Peyer's patch (tissue), 4 donors: ENCODE results near the gene ZNF26. TPM values are rescaled to one million over a fixed set of nuclear protein-coding genes. Genes with fewer than 3 reads are reported as not detected.
"Not testable (repeated sequence)": the region's sequence is repeated elsewhere in the genome, so short reads cannot be mapped to it uniquely, and the experiment has no call there.

Experiments used
- DNase-seq, 3 donors: peaks; one replicate each; pipeline ENCODE4 v3.0.0-alpha.2; 2017 to 2019
- H3K27ac ChIP-seq, 4 donors: fragments of 200-600 bp; sonication (generic); one replicate each; pipeline ENCODE4 v1.5.1; 2016 to 2019
- H3K27me3 ChIP-seq, 2 donors: fragments of 200-600 bp; sonication (generic); one replicate each; pipeline ENCODE4 v1.5.1; 2019
- H3K36me3 ChIP-seq, 3 donors: fragments of 200-600 bp; sonication (generic); one replicate each; pipeline ENCODE4 v1.5.1; 2016 to 2019
- H3K4me1 ChIP-seq, 4 donors: fragments of 200-600 bp; sonication (generic); one replicate each; pipeline ENCODE4 v1.5.1; 2016 to 2019
- H3K4me3 ChIP-seq, 4 donors: fragments of 200-600 bp; sonication (generic); 1 replicate in 3 of 4; 2 replicates in 1 of 4; pipeline ENCODE4 v1.5.1; 2016 to 2019; ENCODE audit warnings: mild to moderate bottlenecking in 1 of 4
- H3K9me3 ChIP-seq, 4 donors: fragments of 200-600 bp; sonication (generic); one replicate each; pipeline ENCODE4 v1.5.1; 2016 to 2019; ENCODE audit warnings: mild to moderate bottlenecking in 1 of 4
- CTCF ChIP-seq, 6 experiments: fragments of 450-650 bp in 4 of 6; fragments of 200-600 bp in 2 of 6; sonication (generic) in 1 of 6; IDR thresholded peaks; one replicate each; pipeline ENCODE4 v1.5.1; 2017 to 2019; ENCODE audit warnings: antibody characterized with exemption in 6 of 6, mild to moderate bottlenecking in 3 of 6, moderate library complexity in 1 of 6
- POLR2A ChIP-seq, 2 donors: fragments of 450-650 bp; IDR thresholded peaks; one replicate each; pipeline ENCODE4 v1.5.1; 2017; ENCODE audit warnings: antibody characterized with exemption in 2 of 2, mild to moderate bottlenecking in 2 of 2, moderate library complexity in 2 of 2
- total RNA-seq, 4 donors: library from RNA; depleted of rRNA; stranded (reverse); fragments of >200 nt; gene quantifications; one replicate each; pipeline ENCODE4 v1.1.0, GENCODE V29; 2016

Gene ZNF26
- total RNA-seq = 10 to 100 TPM; 15.9 to 24.8 (median 18.7) TPM

GRCh38 chr12:132986001-132986884, at the start of gene ZNF26:
ZNF26 (plus strand) TSS chr12:132986367; CDS start chr12:132986841, 474 bp downstream.
- H3K9me3 ChIP-seq = peaks cover 0 to 22% (median 0%) of the 10 kb centered on the region in 4 donors
- peak; percentile 91 to 96 (median 92) for DNase-seq
- H3K27me3 ChIP-seq = no peaks in the 10 kb centered on the region
- TF ChIP-seq POLR2A (IDR thresholded peaks at IDR 0.05) (peak; percentile 32 to 53), CTCF (IDR thresholded peaks at IDR 0.05) (no peak)
- H3K4me1 ChIP-seq = peaks cover 0 to 12% (median 2%) of the 10 kb centered on the region in 4 donors
- peak within 1 kb of the TSS; percentile 66 to 95 (median 79) for H3K4me3 ChIP-seq
- H3K27ac ChIP-seq = peak within 1 kb of the TSS; percentile 75 to 88 (median 81)
- peaks cover 0 to 18% (median 0%) of the 10 kb centered on the region in 3 donors for H3K36me3 ChIP-seq

- peaks cover 0 to 25% (median 0%) of the 10 kb centered on the region in 3 donors for H3K36me3 ChIP-seq
- not testable (repeated sequence) for H3K4me1 ChIP-seq, H3K27ac ChIP-seq, DNase-seq, H3K4me3 ChIP-seq, H3K27me3 ChIP-seq
- peaks cover 0 to 64% (median 11%) of the 10 kb centered on the region in 4 donors for H3K9me3 ChIP-seq
Observed at GRCh38 chr12:132936921-132937320, 49.2 kb upstream of the ZNF26 start.

GRCh38 chr12:132937476-132937875, 48.7 kb upstream of the ZNF26 start:
- no peak for DNase-seq
- Histone ChIP-seq H3K27ac (no peak overlapping the region), H3K4me1 (no peaks in the 10 kb centered on the region), H3K4me3 (no peak overlapping the region), H3K27me3 (no peaks in the 10 kb centered on the region), H3K9me3 (peaks cover 0 to 64% (median 14%) of the 10 kb centered on the region in 4 donors), H3K36me3 (peaks cover 0 to 26% (median under 1%) of the 10 kb centered on the region in 3 donors)
- no peak for TF ChIP-seq CTCF (IDR thresholded peaks at IDR 0.05)
- no peak for TF ChIP-seq POLR2A (IDR thresholded peaks at IDR 0.05)

- not testable (repeated sequence) for H3K4me1 ChIP-seq, H3K27me3 ChIP-seq, H3K27ac ChIP-seq, H3K4me3 ChIP-seq, DNase-seq
- H3K36me3 ChIP-seq = peaks cover 0 to 31% (median 5%) of the 10 kb centered on the region in 3 donors
- peaks cover 0 to 66% (median 15%) of the 10 kb centered on the region in 4 donors for H3K9me3 ChIP-seq
Observed at GRCh38 chr12:132938807-132939206, 47.4 kb upstream of the ZNF26 start.

- H3K4me3 ChIP-seq = no peak overlapping the region
- H3K9me3 ChIP-seq = peaks cover 0 to 66% (median 15%) of the 10 kb centered on the region in 4 donors
- no peaks in the 10 kb centered on the region for H3K27me3 ChIP-seq
- no peak overlapping the region for H3K27ac ChIP-seq
- DNase-seq = no peak
- no peaks in the 10 kb centered on the region for H3K4me1 ChIP-seq
- H3K36me3 ChIP-seq = peaks cover 0 to 45% (median 11%) of the 10 kb centered on the region in 3 donors
- TF ChIP-seq CTCF (IDR thresholded peaks at IDR 0.05) = no peak
- no peak for TF ChIP-seq POLR2A (IDR thresholded peaks at IDR 0.05)
Observed at GRCh38 chr12:132940071-132940719, 46.0 kb upstream of the ZNF26 start.

- Histone ChIP-seq H3K36me3 (peaks cover 0 to 58% (median 11%) of the 10 kb centered on the region in 3 donors), H3K9me3 (peaks cover 0 to 73% (median 16%) of the 10 kb centered on the region in 4 donors)
- DNase-seq = no peak
Observed at GRCh38 chr12:132941336-132941954, 44.7 kb upstream of the ZNF26 start.

More at GRCh38 chr12:132941336-132941954, 44.7 kb upstream of the ZNF26 start:
- Histone ChIP-seq H3K27me3 (no peaks in the 10 kb centered on the region), H3K4me3 (no peak overlapping the region), H3K4me1 (no peaks in the 10 kb centered on the region), H3K27ac (no peak overlapping the region)
- TF ChIP-seq POLR2A (IDR thresholded peaks at IDR 0.05) (no peak), CTCF (IDR thresholded peaks at IDR 0.05) (no peak)
